Adrenal gland (tissue), 12 donors: Measurements from ENCODE around the gene SULF2. TPM values are rescaled to one million over a fixed set of nuclear protein-coding genes. Genes with fewer than 3 reads are reported as not detected.

Source experiments
- DNase-seq, 7 donors: peaks; one replicate each; pipeline ENCODE4 v3.0.0-alpha.2; 2019 to 2020
- H3K27ac ChIP-seq, 5 donors: fragments of 200-600 bp; sonication (generic) in 4 of 5; 1 replicate in 3 of 5; 2 replicates in 2 of 5; pipeline versions ENCODE4 v1.5.1 to v1.8.0; 2016 to 2020; ENCODE audit warnings: mild to moderate bottlenecking in 1 of 5
- H3K27me3 ChIP-seq: fragments of 200-600 bp; 2 replicates; pipeline ENCODE4 v1.8.0; 2021
- H3K36me3 ChIP-seq, 2 donors: fragments of 200-600 bp; replicated peaks in 1 of 2; 1 replicate in 1 of 2; 2 replicates in 1 of 2; pipeline versions ENCODE4 v1.5.1 to v1.8.0; 2018 to 2022
- H3K4me1 ChIP-seq, 2 donors: fragments of 200-600 bp; replicated peaks in 1 of 2; 1 replicate in 1 of 2; 2 replicates in 1 of 2; pipeline versions ENCODE4 v1.5.1 to v1.8.0; 2018 to 2021
- H3K4me3 ChIP-seq, 4 donors: fragments of 200-600 bp; sonication (generic) in 3 of 4; one replicate each; pipeline ENCODE4 v1.5.1; 2016 to 2018
- H3K9me3 ChIP-seq, 3 donors: fragments of 200-600 bp; sonication (generic) in 1 of 3; replicated peaks in 1 of 3; 1 replicate in 2 of 3; 2 replicates in 1 of 3; pipeline versions ENCODE4 v1.5.1 to v1.8.0; 2016 to 2021
- POLR2A ChIP-seq, 2 donors: fragments of 450-650 bp; IDR thresholded peaks; one replicate each; pipeline ENCODE4 v1.6.1; 2017; ENCODE audit warnings: antibody characterized with exemption in 2 of 2, mild to moderate bottlenecking in 2 of 2, moderate library complexity in 1 of 2
- WGBS, 4 donors: extraction: QIAGEN DNeasy Blood & Tissue Kit in 2 of 4; methylation state at CpG; one replicate each; pipeline versions ENCODE4 v1.1.5 to v1.1.7; 2013 to 2017; 5-methylcytosine and 5-hydroxymethylcytosine counted together
- intact Hi-C, 2 donors: fragments of 100-400 bp; cut with DNase I; formaldehyde crosslinking; loops; one replicate each; pipeline versions ENCODE4 v1.14.1 to v1.15.0; 2022 to 2023
- polyA plus RNA-seq, 3 donors: library from polyadenylated mRNA; stranded (reverse); fragments of 200-250 nt in 2 of 3; fragments of 350-450 nt in 1 of 3; fragmentation: Illumina TruSeq in 1 of 3; extraction: RNeasy Lipid Tissue Mini Kit (QIAGEN cat#74804) in 1 of 3; gene quantifications; one replicate each; pipeline ENCODE4 v1.2.3, GENCODE V29; 2013 to 2014
- total RNA-seq, 9 donors: library from RNA; depleted of rRNA in 4 of 9; stranded (reverse); fragments of >200 nt in 4 of 9; fragments of 120-200 nt in 1 of 9; fragmentation: NEBNext Ultra II Directional in 1 of 9; extraction: Animal tissue kit (Norgen Biotek cat#: 25700) in 1 of 9; gene quantifications; one replicate each; pipeline versions ENCODE4 v1.1.0 to v1.2.4, GENCODE V29; 2013 to 2023
- TF ChIP-seq, protein P1 (sequence below), 6 experiments: fragments of 450-650 bp in 4 of 6; fragments of 200-600 bp in 2 of 6; sonication (generic) in 1 of 6; IDR thresholded peaks; 1 replicate in 5 of 6; 2 replicates in 1 of 6; pipeline versions ENCODE4 v1.5.1 to v1.8.0; 2016 to 2021; ENCODE audit warnings: antibody characterized with exemption in 6 of 6, mild to moderate bottlenecking in 2 of 6, moderate library complexity in 1 of 6
- donor health status: healthy with polysubstance abuse.
- donor health status: Bipolar disorder and iron deficiency.
- donor health status: DM: yes; HTN: yes; CAD: no.
- donor health status: DM: no; HTN: no; CAD: no.
- donor health status: DM: no; HTN: no; CAD: no.
- donor health status: DM: yes; HTN: yes; CAD: no.

The SULF2 gene
- total and polyA plus RNA-seq, 12 donors, result 13.5 to 42.5 (median 25.6) TPM

DNA sequence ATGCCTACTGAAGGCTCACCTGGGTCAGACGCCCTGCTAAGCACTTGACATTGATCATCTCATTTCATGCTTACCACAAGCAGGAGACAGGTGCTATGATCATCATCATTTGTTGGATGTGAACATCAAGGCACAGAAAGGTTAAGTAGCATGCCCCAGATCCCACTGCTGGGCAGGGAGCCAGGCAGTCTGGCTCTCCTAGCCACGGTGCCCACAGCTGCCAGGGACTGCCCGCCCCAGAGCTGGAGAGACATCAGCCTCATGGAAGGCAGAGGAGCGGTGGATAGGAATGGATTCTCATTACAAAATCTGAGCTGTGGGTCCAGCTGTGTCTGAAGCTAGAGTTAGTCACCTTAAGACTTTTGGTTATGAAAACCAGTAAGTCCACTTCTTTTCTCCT lies 3.6 kb downstream of the SULF2 start:
- H3K4me1 ChIP-seq, result peaks cover 7 to 20% of the 10 kb centered on the region in 2 donors
- H3K9me3 ChIP-seq, result no peaks in the 10 kb centered on the region
- H3K36me3 ChIP-seq, result no peaks in the 10 kb centered on the region

DNA sequence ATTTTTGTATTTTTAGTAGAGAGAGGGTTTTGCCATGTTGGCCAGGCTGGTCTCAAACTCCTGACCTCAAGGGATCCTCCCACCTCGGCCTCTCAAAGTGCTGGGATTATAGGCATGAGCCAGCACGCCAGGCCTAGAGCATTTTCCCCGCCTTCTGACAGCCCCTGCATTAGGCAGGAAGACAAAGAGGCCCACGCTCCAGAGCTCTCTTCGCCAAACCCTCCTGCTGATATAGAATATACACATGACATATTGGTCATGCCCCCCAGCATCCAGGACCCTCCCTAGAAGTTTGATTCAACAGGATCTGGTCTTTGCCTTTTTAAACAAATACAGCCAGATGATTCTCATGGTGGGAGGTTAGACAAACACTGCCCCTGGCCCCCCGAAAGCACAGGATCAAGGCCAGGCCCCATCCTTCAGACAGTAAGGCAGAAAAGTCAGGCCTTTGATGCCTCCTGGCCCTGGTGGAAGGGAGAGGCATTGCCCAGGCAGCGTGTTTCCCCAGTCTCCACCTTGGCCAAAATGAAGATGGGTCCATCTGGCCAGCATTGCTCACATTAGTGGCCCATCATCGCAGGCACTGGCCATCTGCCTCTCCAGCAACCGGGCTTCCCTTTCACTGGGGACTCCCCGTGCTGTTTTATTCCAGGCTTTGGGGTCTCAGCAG lies 4.4 kb downstream of the SULF2 start:
- H3K4me3 ChIP-seq, result no peak overlapping the region
- no peaks in the 10 kb centered on the region for H3K27me3 ChIP-seq
- H3K4me1 ChIP-seq, result peaks cover 7 to 13% of the 10 kb centered on the region in 2 donors
- intact Hi-C loops, result loop anchor here (10.0 kb wide), 2 partner anchors 106 to 514 kb away; no protein-coding TSS in a partner anchor
- H3K27ac ChIP-seq, result no peak overlapping the region
- no peak for DNase-seq
- TF ChIP-seq, protein P1, sequence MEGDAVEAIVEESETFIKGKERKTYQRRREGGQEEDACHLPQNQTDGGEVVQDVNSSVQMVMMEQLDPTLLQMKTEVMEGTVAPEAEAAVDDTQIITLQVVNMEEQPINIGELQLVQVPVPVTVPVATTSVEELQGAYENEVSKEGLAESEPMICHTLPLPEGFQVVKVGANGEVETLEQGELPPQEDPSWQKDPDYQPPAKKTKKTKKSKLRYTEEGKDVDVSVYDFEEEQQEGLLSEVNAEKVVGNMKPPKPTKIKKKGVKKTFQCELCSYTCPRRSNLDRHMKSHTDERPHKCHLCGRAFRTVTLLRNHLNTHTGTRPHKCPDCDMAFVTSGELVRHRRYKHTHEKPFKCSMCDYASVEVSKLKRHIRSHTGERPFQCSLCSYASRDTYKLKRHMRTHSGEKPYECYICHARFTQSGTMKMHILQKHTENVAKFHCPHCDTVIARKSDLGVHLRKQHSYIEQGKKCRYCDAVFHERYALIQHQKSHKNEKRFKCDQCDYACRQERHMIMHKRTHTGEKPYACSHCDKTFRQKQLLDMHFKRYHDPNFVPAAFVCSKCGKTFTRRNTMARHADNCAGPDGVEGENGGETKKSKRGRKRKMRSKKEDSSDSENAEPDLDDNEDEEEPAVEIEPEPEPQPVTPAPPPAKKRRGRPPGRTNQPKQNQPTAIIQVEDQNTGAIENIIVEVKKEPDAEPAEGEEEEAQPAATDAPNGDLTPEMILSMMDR (IDR thresholded peaks at IDR 0.05), result no peak
- no peak for TF ChIP-seq POLR2A (IDR thresholded peaks at IDR 0.05)
- WGBS, 4 donors, result 91 to 100% (median 95%) methylated on average over 7 to 10 of the region's 10 CpGs
- no peaks in the 10 kb centered on the region for H3K9me3 ChIP-seq
- no peaks in the 10 kb centered on the region for H3K36me3 ChIP-seq

More for the DNA sequence above, 3.6 kb downstream of the SULF2 start:
- intact Hi-C loops, result loop anchor here (10.0 kb wide), 2 partner anchors 107 to 513 kb away; no protein-coding TSS in a partner anchor
- TF ChIP-seq POLR2A (IDR thresholded peaks at IDR 0.05), result no peak
- TF ChIP-seq, protein P1 (IDR thresholded peaks at IDR 0.05), result no peak
- H3K27ac ChIP-seq, result no peak overlapping the region
- WGBS, 4 donors, result 78 to 86% (median 84%) methylated on average over 4 of the region's 4 CpGs
- DNase-seq, result no peak
- H3K27me3 ChIP-seq, result no peaks in the 10 kb centered on the region
- no peak overlapping the region for H3K4me3 ChIP-seq

DNA sequence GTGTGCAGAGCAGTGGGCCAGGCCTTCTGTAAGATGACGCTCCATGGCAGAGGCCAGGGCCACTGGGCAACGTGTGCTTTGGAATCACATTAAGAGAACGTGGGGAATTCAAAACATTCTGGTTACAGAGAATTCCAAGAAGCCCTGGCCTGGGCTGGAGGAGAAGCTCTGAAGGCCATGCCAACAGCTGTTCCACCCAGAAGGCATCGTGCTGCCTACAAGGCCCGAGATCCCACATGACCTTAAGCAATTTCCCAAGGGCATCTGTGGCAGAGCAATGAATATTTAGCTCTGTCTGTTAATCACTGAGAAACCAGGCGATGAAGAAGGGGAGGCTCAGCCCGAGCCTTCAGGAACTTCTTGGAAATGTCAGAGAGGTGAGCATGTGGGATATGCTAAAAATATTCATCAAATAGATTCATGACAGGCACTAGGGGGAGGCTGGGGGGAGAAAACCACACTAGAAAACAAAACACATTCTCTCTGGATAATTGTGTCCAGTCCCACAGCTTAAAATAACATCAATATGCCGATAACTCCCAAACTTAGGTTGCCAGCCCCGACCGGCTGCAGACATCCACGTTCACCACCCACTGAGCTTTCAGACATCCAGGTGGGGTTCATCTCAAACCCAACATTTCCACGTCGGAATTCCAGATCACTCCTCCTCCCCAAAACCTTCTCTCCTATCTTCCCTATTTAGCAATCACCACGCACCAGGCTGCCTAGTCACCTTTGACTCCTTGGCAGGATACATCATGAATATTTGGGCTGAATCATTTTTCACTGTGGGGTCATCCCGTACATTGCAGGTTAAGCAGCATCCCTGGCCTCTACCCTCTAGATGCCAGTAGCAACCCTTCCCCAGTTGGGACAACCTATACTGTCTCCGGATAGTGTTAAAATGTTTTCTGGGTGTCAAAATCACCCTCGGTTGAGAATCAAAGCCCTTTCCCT lies 6.6 kb downstream of the SULF2 start:
- Histone ChIP-seq H3K27me3 (no peaks in the 10 kb centered on the region), H3K4me1 (peaks cover 0 to 5% of the 10 kb centered on the region in 2 donors), H3K27ac (peak overlapping the region in 1 of 5 donors; percentile 13), H3K36me3 (no peaks in the 10 kb centered on the region), H3K4me3 (no peak overlapping the region), H3K9me3 (no peaks in the 10 kb centered on the region)
- DNase-seq, result no peak
- WGBS, 4 donors, result 71 to 82% (median 74%) methylated on average over 17 of the region's 17 CpGs
- TF ChIP-seq, protein P1 (IDR thresholded peaks at IDR 0.05), result no peak
- TF ChIP-seq POLR2A (IDR thresholded peaks at IDR 0.05), result no peak
- intact Hi-C loops, result loop anchor here in 1 of 2 donors (10.0 kb wide), 1 partner anchor 104 kb away; no protein-coding TSS in a partner anchor

DNA sequence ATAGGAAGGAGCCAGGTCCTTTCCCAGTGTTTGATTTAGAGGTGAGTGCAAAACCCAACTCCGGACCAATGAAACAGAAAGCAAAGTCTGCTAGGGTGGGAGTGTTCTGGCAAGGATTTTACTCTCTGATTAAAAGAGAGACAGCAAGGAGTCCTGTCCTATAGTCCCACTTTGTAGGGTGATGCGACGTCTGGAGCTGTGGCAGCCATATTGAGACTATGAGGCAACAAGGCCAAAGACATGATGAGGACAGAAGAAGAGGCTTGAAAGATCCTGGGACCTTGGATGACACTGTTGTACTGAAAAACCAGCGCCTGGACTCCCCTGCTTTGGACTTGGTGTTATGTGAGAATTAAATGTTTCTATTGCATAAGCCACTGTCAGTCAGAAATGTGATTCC lies 8.1 kb downstream of the SULF2 start:
- DNase-seq, result no peak
- Histone ChIP-seq H3K9me3 (no peaks in the 10 kb centered on the region), H3K27ac (no peak overlapping the region), H3K4me1 (peaks cover 0 to 5% of the 10 kb centered on the region in 2 donors), H3K36me3 (no peaks in the 10 kb centered on the region), H3K4me3 (no peak overlapping the region), H3K27me3 (no peaks in the 10 kb centered on the region)
- TF ChIP-seq, protein P1 (IDR thresholded peaks at IDR 0.05), result no peak
- TF ChIP-seq POLR2A (IDR thresholded peaks at IDR 0.05), result no peak
- intact Hi-C loops, result loop anchor here in 1 of 2 donors (10.0 kb wide), 1 partner anchor 102 kb away; no protein-coding TSS in a partner anchor
- WGBS, 4 donors, result 91 to 98% (median 94%) methylated on average over 4 of the region's 4 CpGs
